GM23248 (cell line): ENCODE results near the gene NBL1. TPM values are rescaled to one million over a fixed set of nuclear protein-coding genes. Genes with fewer than 3 reads are reported as not detected.
A peak's percentile ranks its signal among the peaks of the same experiment; 100 is the strongest.

Source experiments
- DNase-seq: peaks from one replicate; pipeline ENCODE4 v3.0.0-alpha.2; 2015
- H2AFZ ChIP-seq: fragments of 200-600 bp; sonication (generic); 2 replicates; pipeline ENCODE4 v1.6.1; 2016; ENCODE audit warnings: antibody characterized with exemption
- H3F3A ChIP-seq: fragments of 200-600 bp; sonication (generic); 2 replicates; pipeline ENCODE4 v1.6.1; 2016; ENCODE audit warnings: mild to moderate bottlenecking, antibody characterized with exemption, mixed run types; ENCODE audit not compliant: insufficient read depth
- H3K27ac ChIP-seq: fragments of 200-600 bp; sonication (generic); 2 replicates; pipeline ENCODE4 v1.5.1; 2016; ENCODE audit warnings: mild to moderate bottlenecking
- H3K27me3 ChIP-seq: fragments of 200-600 bp; sonication (generic); replicated peaks from 2 replicates; pipeline ENCODE4 v1.6.1; 2016; ENCODE audit warnings: mild to moderate bottlenecking; ENCODE audit not compliant: insufficient read depth
- H3K36me3 ChIP-seq: fragments of 200-600 bp; sonication (generic); 2 replicates; pipeline ENCODE4 v1.6.1; 2016; ENCODE audit warnings: low read depth, mild to moderate bottlenecking
- H3K4me1 ChIP-seq: fragments of 200-600 bp; sonication (generic); 2 replicates; pipeline ENCODE4 v1.6.1; 2016; ENCODE audit warnings: mild to moderate bottlenecking; ENCODE audit not compliant: insufficient read depth
- H3K4me2 ChIP-seq: fragments of 200-600 bp; sonication (generic); one replicate; pipeline ENCODE4 v1.6.1; 2016; ENCODE audit warnings: mild to moderate bottlenecking; ENCODE audit not compliant: unreplicated experiment
- H3K4me3 ChIP-seq: fragments of 200-600 bp; sonication (generic); 2 replicates; pipeline ENCODE4 v1.5.1; 2016; ENCODE audit warnings: mild to moderate bottlenecking
- H3K79me2 ChIP-seq: fragments of 200-600 bp; sonication (generic); 2 replicates; pipeline ENCODE4 v1.6.1; 2016; ENCODE audit warnings: mild to moderate bottlenecking; ENCODE audit not compliant: insufficient read depth
- H3K9ac ChIP-seq: fragments of 200-600 bp; sonication (generic); 2 replicates; pipeline ENCODE4 v1.6.1; 2016; ENCODE audit warnings: mild to moderate bottlenecking
- H3K9me2 ChIP-seq: fragments of 200-600 bp; sonication (generic); 2 replicates; pipeline ENCODE4 v1.6.1; 2016; ENCODE audit warnings: mixed run types, mild to moderate bottlenecking, moderate library complexity; ENCODE audit not compliant: insufficient read depth
- H3K9me3 ChIP-seq: fragments of 200-600 bp; sonication (generic); one replicate; pipeline ENCODE4 v1.6.1; 2017; ENCODE audit warnings: low read depth
- H4K20me1 ChIP-seq: fragments of 200-600 bp; sonication (generic); 2 replicates; pipeline ENCODE4 v1.6.0; 2016; ENCODE audit not compliant: insufficient read depth
- EZH2 ChIP-seq: fragments of 200-600 bp; sonication (generic); IDR thresholded peaks from 2 replicates; pipeline ENCODE4 v1.6.1; 2018; ENCODE audit warnings: antibody characterized with exemption, mild to moderate bottlenecking; ENCODE audit not compliant: insufficient read depth, poor library complexity, severe bottlenecking
- EZH2phosphoT487 ChIP-seq: fragments of 200-600 bp; sonication (generic); IDR thresholded peaks from 2 replicates; pipeline ENCODE4 v1.6.1; 2018; ENCODE audit warnings: antibody characterized with exemption, moderate library complexity, mild to moderate bottlenecking, low read depth; ENCODE audit not compliant: insufficient read depth
- WGBS, 2 experiments: methylation state at CpG; one replicate each; pipeline ENCODE4 v1.1.6; 2015 to 2017; ENCODE audit warnings: low lambda C conversion rate in 2 of 2, low coverage in 1 of 2; ENCODE audit errors: missing lambda C conversion rate in 2 of 2; 5-methylcytosine and 5-hydroxymethylcytosine counted together
- in situ Hi-C: fragments of 300-500 bp; cut with MboI; formaldehyde crosslinking; loops from 2 replicates; pipeline ENCODE4 v1.15.0; 2020
- polyA plus RNA-seq: library from polyadenylated mRNA; unstranded; fragments of >200 nt; fragmentation: Nextera tagmentation; extraction: Ambion mirVana; gene quantifications from 2 replicates; pipeline ENCODE4 v1.2.1, GENCODE V29; 2016
- total RNA-seq: library from RNA; depleted of rRNA; stranded (reverse); fragments of >200 nt; shearing (Covaris generic); gene quantifications from 2 replicates; pipeline ENCODE4 v1.2.3, GENCODE V29; 2014

NBL1 gene
- total and polyA plus RNA-seq, 2 experiments from 2014 or later = 239 to 290 TPM

DNA sequence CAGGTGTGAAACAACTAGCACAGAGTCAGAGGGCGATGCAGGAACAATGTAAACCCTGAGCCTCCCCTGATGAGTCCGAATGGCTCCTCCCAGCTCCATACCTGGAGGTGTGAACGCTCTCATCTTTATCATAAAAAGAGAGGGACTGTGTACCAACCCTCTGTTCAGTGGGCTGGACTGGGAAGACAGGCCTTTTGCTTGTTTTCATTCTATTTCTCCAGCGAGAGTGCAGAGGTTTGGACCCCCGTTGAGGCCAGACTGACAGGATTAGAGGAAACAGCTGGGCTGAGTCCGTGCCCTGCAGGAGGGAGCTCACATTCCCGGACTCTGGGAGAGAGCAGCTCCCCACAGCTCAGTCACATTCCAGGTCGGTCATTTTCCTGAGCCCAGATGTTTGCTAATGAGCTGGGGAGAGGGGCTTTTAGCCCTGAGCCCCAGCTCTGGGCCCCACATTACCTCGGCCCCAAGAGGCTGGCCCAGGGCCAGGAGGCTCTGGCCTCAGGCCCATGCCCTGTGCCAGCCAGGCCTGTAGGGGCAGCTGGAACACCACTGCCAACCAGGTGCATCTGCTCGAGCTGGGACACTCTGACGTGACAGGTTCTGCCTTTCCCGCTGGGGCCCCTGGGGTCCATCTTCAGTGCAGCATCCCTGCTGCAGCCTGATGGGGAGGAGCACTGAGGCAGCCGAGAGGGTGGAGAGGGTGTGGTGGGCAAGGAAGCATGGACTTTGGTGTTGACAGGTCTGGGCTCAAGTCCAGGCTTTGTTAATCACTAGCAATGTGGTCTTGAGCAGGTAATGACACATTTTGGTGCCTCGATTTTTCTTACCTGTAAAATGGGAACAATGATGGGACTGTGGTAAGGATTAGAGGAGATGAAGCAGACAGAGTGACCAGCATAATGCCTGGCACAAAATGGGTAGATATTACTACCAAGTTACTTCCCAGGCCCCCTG is 3.5 kb upstream of the NBL1 start:
- Histone ChIP-seq H3K4me1 (peaks cover 9% of the 10 kb centered on the region), H3K27me3 (no peaks in the 10 kb centered on the region), H3K9me3 (no peaks in the 10 kb centered on the region), H3K4me3 (no peak overlapping the region), H3K9ac (no peak overlapping the region), H3K27ac (no peak overlapping the region), H3K79me2 (peaks cover 19% of the 10 kb centered on the region), H3K9me2 (no peaks in the 10 kb centered on the region), H3K4me2 (no peak overlapping the region), H2AFZ (no peak overlapping the region), H3K36me3 (no peaks in the 10 kb centered on the region), H4K20me1 (no peaks in the 10 kb centered on the region), H3F3A (peaks cover 8% of the 10 kb centered on the region; the same call in 1 of the 2 replicates)
- 40 to 44% methylated on average over 14 of the region's 14 CpGs for WGBS, 2 experiments
- in situ Hi-C loops = loop anchor here (10.0 kb wide), 1 partner anchor 246 kb away; no protein-coding TSS in a partner anchor
- no peak for TF ChIP-seq EZH2phosphoT487
- TF ChIP-seq EZH2 = no peak
- peak; percentile 19 for DNase-seq

DNA sequence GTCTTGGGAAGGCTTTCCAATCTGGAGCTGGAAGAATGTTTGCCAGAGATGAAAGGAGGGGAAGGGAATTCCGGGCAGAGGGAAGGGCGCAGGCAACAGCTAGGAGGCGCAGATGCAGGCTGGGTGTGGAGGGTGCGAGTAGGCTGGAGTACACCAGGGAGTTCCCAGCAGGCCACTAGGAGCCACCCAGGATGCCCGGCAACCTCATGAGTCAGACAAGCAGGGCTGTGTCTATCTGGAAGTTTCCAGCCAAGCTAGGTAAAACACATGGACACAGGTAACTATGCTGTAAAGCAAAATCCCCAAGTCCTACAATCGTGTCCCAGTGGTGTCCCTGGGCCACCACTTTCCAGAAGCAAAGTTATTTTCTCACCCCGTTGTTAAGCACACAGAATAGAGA is 990 bp upstream of the NBL1 start:
- Histone ChIP-seq H2AFZ (peak overlapping the region; percentile 88), H3K36me3 (no peaks in the 10 kb centered on the region), H4K20me1 (no peaks in the 10 kb centered on the region), H3K27me3 (no peaks in the 10 kb centered on the region), H3K79me2 (peaks cover 43% of the 10 kb centered on the region), H3K4me2 (peak overlapping the region; percentile 84), H3K9me2 (no peaks in the 10 kb centered on the region), H3K9ac (peak overlapping the region; percentile 87), H3F3A (peaks cover 16% of the 10 kb centered on the region), H3K4me1 (peaks cover 18% of the 10 kb centered on the region), H3K27ac (peak overlapping the region; percentile 79), H3K9me3 (no peaks in the 10 kb centered on the region), H3K4me3 (peak overlapping the region; percentile 96)
- 12 to 19% methylated on average over 7 of the region's 7 CpGs for WGBS, 2 experiments
- in situ Hi-C loops = loop anchor here (10.0 kb wide), 1 partner anchor 248 kb away; no protein-coding TSS in a partner anchor
- TF ChIP-seq EZH2 (no peak), EZH2phosphoT487 (no peak)
- DNase-seq = peak; percentile 82

DNA sequence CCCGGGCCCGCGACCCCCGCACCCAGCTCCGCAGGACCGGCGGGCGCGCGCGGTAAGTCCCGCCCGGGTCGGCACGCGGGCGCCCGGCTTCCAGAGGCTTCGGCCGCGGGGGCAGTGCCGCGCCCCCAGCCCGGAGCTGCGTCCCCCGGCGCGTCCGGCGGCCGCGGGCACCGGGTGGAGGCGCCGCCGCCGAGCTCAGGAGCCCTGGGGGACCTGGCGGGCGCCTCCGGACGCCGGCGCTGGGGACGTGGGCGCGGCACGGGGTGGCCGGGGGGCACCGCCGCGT is 227 bp downstream of the NBL1 start:
- TF ChIP-seq EZH2 = no peak
- Histone ChIP-seq H3K36me3 (no peaks in the 10 kb centered on the region), H3K27me3 (no peaks in the 10 kb centered on the region), H3K79me2 (peaks cover 56% of the 10 kb centered on the region), H2AFZ (peak overlapping the region; percentile 67; the same call in 1 of the 2 replicates), H3F3A (peaks cover 16% of the 10 kb centered on the region), H3K9ac (peak overlapping the region; percentile 90), H3K4me3 (peak overlapping the region; percentile 96), H3K4me1 (peaks cover 18% of the 10 kb centered on the region), H3K4me2 (peak overlapping the region; percentile 91), H3K9me3 (no peaks in the 10 kb centered on the region), H3K27ac (peak overlapping the region; percentile 53), H4K20me1 (no peaks in the 10 kb centered on the region), H3K9me2 (no peaks in the 10 kb centered on the region)
- DNase-seq = no peak
- 0 to 2% methylated on average over 21 to 31 of the region's 51 CpGs for WGBS, 2 experiments
- in situ Hi-C loops = loop anchor here (10.0 kb wide), 1 partner anchor 250 kb away; no protein-coding TSS in a partner anchor

DNA sequence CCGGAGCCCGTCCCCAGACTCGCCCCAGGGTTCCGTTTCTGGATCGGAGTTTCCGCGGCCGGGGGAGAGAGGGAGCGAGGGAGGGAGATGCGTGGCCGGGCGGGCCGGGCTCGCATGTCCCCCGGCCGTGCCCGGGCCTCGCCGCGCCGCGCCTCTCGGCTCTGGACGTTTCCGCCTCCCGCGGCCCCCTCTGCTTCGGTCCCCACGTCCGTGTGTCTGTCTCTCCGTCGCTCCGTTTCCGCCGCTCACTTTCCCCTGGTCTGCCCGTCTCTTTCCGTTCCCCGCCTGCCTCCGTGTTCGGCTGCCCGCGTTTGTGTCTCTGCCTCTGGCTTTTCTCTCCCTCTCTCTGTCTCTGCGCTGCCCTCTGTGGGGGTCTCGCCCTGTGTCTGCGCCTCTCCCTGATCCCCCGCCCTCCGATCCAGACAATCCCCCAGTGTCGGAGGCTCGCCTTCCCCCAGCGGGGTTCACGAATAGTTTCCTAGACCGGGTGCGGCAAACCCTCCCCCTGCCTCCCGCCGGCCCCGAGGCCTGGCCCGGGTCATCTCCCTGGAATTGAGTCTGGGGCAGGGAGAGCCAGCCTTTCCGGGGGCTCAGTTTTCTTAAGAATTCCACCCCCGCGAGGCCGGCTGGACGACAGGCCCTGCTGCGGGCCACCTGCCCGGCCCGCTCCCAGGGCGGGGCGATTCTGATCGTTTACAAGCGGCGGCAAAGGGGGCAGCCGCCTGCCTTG is 735 bp downstream of the NBL1 start:
- Histone ChIP-seq H3K9me3 (no peaks in the 10 kb centered on the region), H3K79me2 (peaks cover 61% of the 10 kb centered on the region), H3K9ac (peak overlapping the region; percentile 90), H3K27ac (peak overlapping the region; percentile 53), H3K27me3 (no peaks in the 10 kb centered on the region), H3K4me1 (peaks cover 19% of the 10 kb centered on the region), H3K9me2 (no peaks in the 10 kb centered on the region), H3F3A (peaks cover 20% of the 10 kb centered on the region), H4K20me1 (no peaks in the 10 kb centered on the region), H3K4me3 (peak overlapping the region; percentile 96), H2AFZ (peak overlapping the region; percentile 67), H3K36me3 (no peaks in the 10 kb centered on the region), H3K4me2 (peak overlapping the region; percentile 91)
- TF ChIP-seq EZH2phosphoT487 (no peak), EZH2 (no peak)
- in situ Hi-C loops = loop anchor here (5.0 to 10.0 kb wide), 2 partner anchors 158 to 250 kb away; partner anchors contain the start of gene CAPZB
- 1% methylated on average over 43 to 62 of the region's 71 CpGs for WGBS, 2 experiments
- DNase-seq = peak; percentile 66
